ENCODE measurements around the gene GPRIN3.

DNA sequence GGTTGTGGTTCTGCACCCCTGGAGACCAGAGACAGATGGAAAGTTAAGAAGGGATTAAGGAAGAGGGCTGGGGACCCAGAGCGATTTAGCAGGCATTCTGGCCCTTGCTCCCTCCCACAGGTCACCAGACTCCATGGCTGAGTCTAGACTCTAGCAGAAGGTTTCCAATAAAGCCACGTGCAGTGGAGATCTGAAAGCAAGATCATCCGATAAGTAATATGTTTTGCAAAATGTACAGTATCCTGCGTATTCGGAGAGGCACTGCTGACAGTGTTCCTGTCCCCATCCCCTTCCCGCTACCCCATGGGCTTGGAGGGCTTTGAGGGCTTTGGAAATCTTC is 531 bp upstream of the GPRIN3 start:
- TF ChIP-seq, protein P1, sequence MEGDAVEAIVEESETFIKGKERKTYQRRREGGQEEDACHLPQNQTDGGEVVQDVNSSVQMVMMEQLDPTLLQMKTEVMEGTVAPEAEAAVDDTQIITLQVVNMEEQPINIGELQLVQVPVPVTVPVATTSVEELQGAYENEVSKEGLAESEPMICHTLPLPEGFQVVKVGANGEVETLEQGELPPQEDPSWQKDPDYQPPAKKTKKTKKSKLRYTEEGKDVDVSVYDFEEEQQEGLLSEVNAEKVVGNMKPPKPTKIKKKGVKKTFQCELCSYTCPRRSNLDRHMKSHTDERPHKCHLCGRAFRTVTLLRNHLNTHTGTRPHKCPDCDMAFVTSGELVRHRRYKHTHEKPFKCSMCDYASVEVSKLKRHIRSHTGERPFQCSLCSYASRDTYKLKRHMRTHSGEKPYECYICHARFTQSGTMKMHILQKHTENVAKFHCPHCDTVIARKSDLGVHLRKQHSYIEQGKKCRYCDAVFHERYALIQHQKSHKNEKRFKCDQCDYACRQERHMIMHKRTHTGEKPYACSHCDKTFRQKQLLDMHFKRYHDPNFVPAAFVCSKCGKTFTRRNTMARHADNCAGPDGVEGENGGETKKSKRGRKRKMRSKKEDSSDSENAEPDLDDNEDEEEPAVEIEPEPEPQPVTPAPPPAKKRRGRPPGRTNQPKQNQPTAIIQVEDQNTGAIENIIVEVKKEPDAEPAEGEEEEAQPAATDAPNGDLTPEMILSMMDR (IDR thresholded peaks at IDR 0.05; ENCODE audit: insufficient read depth, low read length) = no peak
- TF ChIP-seq, protein P2, sequence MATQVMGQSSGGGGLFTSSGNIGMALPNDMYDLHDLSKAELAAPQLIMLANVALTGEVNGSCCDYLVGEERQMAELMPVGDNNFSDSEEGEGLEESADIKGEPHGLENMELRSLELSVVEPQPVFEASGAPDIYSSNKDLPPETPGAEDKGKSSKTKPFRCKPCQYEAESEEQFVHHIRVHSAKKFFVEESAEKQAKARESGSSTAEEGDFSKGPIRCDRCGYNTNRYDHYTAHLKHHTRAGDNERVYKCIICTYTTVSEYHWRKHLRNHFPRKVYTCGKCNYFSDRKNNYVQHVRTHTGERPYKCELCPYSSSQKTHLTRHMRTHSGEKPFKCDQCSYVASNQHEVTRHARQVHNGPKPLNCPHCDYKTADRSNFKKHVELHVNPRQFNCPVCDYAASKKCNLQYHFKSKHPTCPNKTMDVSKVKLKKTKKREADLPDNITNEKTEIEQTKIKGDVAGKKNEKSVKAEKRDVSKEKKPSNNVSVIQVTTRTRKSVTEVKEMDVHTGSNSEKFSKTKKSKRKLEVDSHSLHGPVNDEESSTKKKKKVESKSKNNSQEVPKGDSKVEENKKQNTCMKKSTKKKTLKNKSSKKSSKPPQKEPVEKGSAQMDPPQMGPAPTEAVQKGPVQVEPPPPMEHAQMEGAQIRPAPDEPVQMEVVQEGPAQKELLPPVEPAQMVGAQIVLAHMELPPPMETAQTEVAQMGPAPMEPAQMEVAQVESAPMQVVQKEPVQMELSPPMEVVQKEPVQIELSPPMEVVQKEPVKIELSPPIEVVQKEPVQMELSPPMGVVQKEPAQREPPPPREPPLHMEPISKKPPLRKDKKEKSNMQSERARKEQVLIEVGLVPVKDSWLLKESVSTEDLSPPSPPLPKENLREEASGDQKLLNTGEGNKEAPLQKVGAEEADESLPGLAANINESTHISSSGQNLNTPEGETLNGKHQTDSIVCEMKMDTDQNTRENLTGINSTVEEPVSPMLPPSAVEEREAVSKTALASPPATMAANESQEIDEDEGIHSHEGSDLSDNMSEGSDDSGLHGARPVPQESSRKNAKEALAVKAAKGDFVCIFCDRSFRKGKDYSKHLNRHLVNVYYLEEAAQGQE (IDR thresholded peaks at IDR 0.05; ENCODE audit: insufficient replicate concordance, low read depth) = no peak
- TF ChIP-seq POLR2AphosphoS5 (IDR thresholded peaks at IDR 0.05; ENCODE audit: low read depth) = no peak

Measured in HL-60 (cell line).